Right lobe of liver (tissue), 6 donors: ENCODE measurements around the gene ALDH3B1. TPM values are rescaled to one million over a fixed set of nuclear protein-coding genes. Genes with fewer than 3 reads are reported as not detected.

ENCODE experiments used
- ATAC-seq, 4 donors: fragments of 200-7000 bp; cut with Tn5 transposase; one replicate each; pipeline ENCODE4 v1.9.1; 2020; ENCODE audit warnings: mild to moderate bottlenecking in 4 of 4, moderate library complexity in 4 of 4
- DNase-seq, 3 donors: peaks; one replicate each; pipeline ENCODE4 v3.0.0-alpha.2; 2020
- H3K27ac ChIP-seq, 3 donors: fragments of 200-600 bp; one replicate each; pipeline ENCODE4 v1.8.0; 2022
- H3K27me3 ChIP-seq, 2 donors: fragments of 200-600 bp; one replicate each; pipeline ENCODE4 v1.8.0; 2022
- H3K36me3 ChIP-seq, 4 donors: fragments of 200-600 bp; sonication (generic) in 1 of 4; one replicate each; pipeline versions ENCODE4 v1.5.1 to v1.8.0; 2017 to 2022; ENCODE audit warnings: control low read depth in 1 of 4
- H3K4me1 ChIP-seq, 4 donors: fragments of 200-600 bp; sonication (generic) in 1 of 4; one replicate each; pipeline versions ENCODE4 v1.5.1 to v1.8.0; 2017 to 2022; ENCODE audit warnings: control low read depth in 1 of 4
- H3K4me3 ChIP-seq, 3 donors: fragments of 200-600 bp; one replicate each; pipeline ENCODE4 v1.8.0; 2022
- H3K9me3 ChIP-seq, 4 donors: fragments of 200-600 bp; sonication (generic) in 1 of 4; one replicate each; pipeline versions ENCODE4 v1.5.1 to v1.8.0; 2017 to 2022; ENCODE audit warnings: control low read depth in 1 of 4
- POLR2A ChIP-seq: fragments of 450-650 bp; IDR thresholded peaks from one replicate; pipeline ENCODE4 v1.6.1; 2017; ENCODE audit warnings: antibody characterized with exemption, mild to moderate bottlenecking
- WGBS: methylation state at CpG from one replicate; pipeline ENCODE4 v1.1.6; 2018; ENCODE audit warnings: low coverage, low lambda C conversion rate; ENCODE audit not compliant: insufficient coverage; ENCODE audit errors: missing lambda C conversion rate; 5-methylcytosine and 5-hydroxymethylcytosine counted together
- intact Hi-C, 2 donors: fragments of 100-400 bp; cut with DNase I; formaldehyde crosslinking; loops; one replicate each; pipeline versions ENCODE4 v1.11.2 to v1.14.1; 2022
- total RNA-seq, 6 experiments: library from RNA; depleted of rRNA in 2 of 6; stranded (reverse); fragments of >200 nt in 2 of 6; fragmentation: NEBNext Ultra II Directional in 3 of 6; extraction: Animal tissue kit (Norgen Biotek cat#: 25700) in 3 of 6; gene quantifications; one replicate each; pipeline versions ENCODE4 v1.1.0 to v1.2.4, GENCODE V29; 2016 to 2023
- TF ChIP-seq, protein P1 (sequence below), 4 donors: fragments of 200-600 bp in 3 of 4; fragments of 450-650 bp in 1 of 4; IDR thresholded peaks; one replicate each; pipeline versions ENCODE4 v1.5.1 to v1.8.0; 2016 to 2022; ENCODE audit warnings: antibody characterized with exemption in 4 of 4, mild to moderate bottlenecking in 2 of 4
- donor health status: DM: no; HTN: yes; CAD: no.
- donor health status: DM: no; HTN: no; CAD: no.
- donor health status: DM: no; HTN: no; CAD: no.
- donor health status: DM: no; HTN: yes; CAD: no.
- donor health status: DM: no; HTN: yes; CAD: no.

ALDH3B1 gene
- total RNA-seq, 6 experiments from 2014 or later: 2.3 to 7.4 (median 4.4) TPM

DNA sequence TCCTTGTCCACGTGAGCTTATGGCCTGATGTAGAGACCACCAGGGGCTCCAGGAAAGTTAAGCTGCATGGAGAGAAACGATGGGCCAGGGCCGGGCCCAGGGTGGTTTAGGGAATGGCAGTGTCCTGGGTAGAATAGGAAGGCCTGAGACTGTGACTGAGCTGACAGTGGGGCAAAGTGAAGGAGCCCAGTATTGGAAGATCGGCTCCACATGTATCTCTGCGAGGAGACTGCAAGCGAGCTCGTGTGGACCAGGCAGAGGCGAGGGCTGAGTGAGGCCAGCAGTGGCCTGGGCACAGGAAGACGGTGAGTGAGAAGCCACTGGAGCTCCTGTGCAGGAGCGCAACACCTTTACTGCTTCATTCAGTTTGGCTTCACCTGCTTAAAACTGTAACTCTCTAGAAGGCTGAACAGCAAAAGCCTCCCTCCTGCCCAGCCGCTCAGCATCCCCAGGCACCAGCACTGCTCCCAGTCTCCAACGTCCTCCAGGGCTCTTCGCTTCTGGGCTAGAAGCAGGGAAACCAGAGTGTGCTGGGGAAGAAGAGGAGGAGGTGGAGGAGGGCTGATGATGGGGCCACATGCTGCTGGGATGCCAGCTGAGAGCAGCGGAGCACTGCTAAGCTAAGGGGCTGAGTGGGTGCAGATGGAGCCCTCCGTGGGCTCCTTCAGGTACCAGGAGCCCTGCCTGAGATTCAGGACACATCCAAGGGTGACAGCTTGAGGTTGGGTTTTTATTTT is 42.2 kb downstream of the ALDH3B1 start:
- H3K9me3 ChIP-seq: no peaks in the 10 kb centered on the region
- no peaks in the 10 kb centered on the region for H3K4me1 ChIP-seq
- H3K36me3 ChIP-seq: peaks cover 0 to 9% (median 5%) of the 10 kb centered on the region in 4 donors
- WGBS: 87% methylated on average over 11 of the region's 15 CpGs
- H3K4me3 ChIP-seq: no peak overlapping the region
- no peak for TF ChIP-seq POLR2A
- TF ChIP-seq, protein P1, sequence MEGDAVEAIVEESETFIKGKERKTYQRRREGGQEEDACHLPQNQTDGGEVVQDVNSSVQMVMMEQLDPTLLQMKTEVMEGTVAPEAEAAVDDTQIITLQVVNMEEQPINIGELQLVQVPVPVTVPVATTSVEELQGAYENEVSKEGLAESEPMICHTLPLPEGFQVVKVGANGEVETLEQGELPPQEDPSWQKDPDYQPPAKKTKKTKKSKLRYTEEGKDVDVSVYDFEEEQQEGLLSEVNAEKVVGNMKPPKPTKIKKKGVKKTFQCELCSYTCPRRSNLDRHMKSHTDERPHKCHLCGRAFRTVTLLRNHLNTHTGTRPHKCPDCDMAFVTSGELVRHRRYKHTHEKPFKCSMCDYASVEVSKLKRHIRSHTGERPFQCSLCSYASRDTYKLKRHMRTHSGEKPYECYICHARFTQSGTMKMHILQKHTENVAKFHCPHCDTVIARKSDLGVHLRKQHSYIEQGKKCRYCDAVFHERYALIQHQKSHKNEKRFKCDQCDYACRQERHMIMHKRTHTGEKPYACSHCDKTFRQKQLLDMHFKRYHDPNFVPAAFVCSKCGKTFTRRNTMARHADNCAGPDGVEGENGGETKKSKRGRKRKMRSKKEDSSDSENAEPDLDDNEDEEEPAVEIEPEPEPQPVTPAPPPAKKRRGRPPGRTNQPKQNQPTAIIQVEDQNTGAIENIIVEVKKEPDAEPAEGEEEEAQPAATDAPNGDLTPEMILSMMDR (IDR thresholded peaks at IDR 0.05): no peak
- no peak overlapping the region for H3K27ac ChIP-seq
- DNase-seq: no peak
- no peaks in the 10 kb centered on the region for H3K27me3 ChIP-seq
- intact Hi-C loops: no loop called here
- peak in 1 of 4 donors; percentile 2 for ATAC-seq

DNA sequence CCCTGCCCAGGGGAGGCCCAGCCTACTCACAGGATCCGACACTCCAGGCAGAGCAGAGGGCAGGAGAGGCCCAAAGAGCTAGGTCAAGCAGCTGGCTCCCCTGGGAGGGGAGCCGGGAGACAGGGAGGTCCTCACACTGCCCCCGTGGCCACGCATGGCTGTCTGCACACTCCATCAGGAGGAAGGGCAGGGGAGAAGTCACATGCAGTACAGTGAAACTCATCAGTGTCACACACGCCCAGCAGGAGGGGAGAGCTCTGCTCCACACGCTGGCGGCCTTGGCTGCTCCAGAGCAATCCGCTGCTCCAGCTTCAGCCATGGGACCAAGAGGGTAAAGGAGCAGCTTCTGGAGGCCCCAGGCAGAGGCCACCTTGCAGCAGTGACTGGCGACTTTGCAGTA is 43.0 kb downstream of the ALDH3B1 start:
- no peak overlapping the region for H3K27ac ChIP-seq
- H3K36me3 ChIP-seq: peaks cover 0 to 15% (median 5%) of the 10 kb centered on the region in 4 donors
- no peaks in the 10 kb centered on the region for H3K27me3 ChIP-seq
- TF ChIP-seq, protein P1 (IDR thresholded peaks at IDR 0.05): no peak
- TF ChIP-seq POLR2A: no peak
- ATAC-seq (peak; percentile 9 to 19 (median 11)), DNase-seq (no peak)
- intact Hi-C loops: no loop called here
- peaks cover 0 to 1% (median 0%) of the 10 kb centered on the region in 4 donors for H3K4me1 ChIP-seq
- H3K9me3 ChIP-seq: no peaks in the 10 kb centered on the region
- whole genome bisulfite sequencing: 95% methylated on average over 3 of the region's 9 CpGs
- H3K4me3 ChIP-seq: no peak overlapping the region

DNA sequence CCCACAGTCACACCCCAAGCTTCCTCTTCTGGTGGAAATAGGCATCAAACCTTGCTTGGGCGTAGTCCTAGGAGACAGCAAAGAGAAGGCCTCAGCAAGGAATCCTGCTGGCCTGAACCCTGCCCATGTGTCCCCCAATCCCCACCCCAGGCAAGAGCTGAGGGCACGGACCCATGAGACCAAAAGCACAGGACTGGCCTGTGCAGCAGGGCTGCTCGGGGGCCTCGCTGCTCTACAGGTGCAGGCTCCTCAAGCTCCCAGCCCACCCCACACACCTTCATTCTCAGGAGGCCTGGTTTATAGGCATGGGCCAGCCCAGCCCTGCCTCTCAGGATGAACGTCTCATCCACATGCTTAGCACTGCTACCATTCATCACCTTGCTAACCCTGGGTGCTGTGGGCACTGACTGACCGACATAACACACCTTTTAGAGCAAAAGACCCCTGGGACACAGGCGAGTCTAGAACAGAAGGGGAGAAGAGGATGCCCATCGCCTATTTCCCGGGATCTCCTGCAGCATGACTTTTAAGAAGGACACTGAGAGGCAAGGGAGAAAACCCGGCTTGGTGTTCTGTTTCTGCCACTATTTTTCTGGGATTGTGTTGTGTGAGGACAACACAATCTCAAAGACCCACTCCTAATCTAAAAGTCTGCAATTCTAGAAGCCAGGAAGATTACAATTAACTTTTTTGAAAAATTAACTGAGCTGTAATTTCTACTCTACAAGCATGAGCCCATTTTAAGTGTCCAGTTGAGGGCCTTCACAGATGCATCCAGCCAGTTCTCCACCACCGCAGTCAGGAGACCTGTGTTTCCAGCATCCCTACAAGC is 44.1 kb downstream of the ALDH3B1 start:
- Histone ChIP-seq H3K36me3 (peaks cover 0 to 25% (median 7%) of the 10 kb centered on the region in 4 donors), H3K27me3 (no peaks in the 10 kb centered on the region), H3K27ac (no peak overlapping the region), H3K4me1 (peaks cover 0 to 1% (median 0%) of the 10 kb centered on the region in 4 donors), H3K4me3 (no peak overlapping the region), H3K9me3 (no peaks in the 10 kb centered on the region)
- 91% methylated on average over 3 of the region's 11 CpGs for WGBS
- DNase-seq: no peak
- TF ChIP-seq POLR2A: no peak
- TF ChIP-seq, protein P1 (IDR thresholded peaks at IDR 0.05): no peak
- ATAC-seq: no peak
- intact Hi-C loops: no loop called here

DNA sequence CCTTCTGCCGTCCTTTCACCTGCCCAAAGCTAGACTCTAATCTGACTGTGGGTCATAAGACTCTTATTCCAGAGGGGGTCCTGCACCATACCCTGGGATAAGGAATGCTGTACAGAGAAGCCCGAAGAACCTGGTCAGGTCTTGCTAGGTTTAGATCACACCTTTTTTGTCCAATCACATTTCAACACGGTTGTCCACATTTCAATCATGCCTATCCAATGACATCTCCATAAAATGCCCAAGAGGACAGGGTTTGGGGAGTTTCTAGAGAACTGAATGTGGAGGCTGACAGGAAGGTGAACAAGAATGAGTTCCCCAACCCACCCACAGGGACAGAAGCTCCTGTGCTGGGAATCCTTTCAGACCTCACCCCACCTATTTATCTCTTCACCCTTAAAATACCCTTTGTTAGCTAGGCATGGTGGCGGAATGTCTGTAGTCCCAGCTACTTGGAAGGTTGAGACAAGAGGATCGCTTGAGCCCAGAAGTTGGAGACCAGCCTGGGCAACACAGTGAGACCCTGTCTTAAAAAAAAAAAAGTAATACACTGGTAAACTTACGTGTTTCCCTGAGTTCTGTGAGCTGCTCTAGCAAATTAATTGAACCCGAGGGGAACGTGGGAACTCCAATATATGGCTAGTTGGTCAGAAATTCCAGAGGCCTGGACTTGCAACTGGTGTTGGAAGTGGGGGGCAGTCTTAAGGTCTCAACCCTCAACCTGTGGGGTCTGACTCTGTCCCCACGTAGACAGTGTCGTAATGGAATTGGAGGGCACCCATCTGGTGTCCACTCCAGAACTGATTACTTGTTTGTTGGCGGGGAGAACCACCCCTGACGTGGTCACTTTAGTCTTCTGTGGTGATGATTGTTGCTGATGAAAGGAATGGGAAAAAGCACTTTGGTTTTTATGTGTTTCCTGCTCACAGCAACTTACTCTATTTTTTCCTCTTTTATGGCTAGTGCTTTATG is 46.5 kb downstream of the ALDH3B1 start:
- TF ChIP-seq POLR2A: no peak
- TF ChIP-seq, protein P1 (IDR thresholded peaks at IDR 0.05): no peak
- ATAC-seq (no peak), DNase-seq (no peak)
- Histone ChIP-seq H3K27me3 (no peaks in the 10 kb centered on the region), H3K4me3 (no peak overlapping the region), H3K9me3 (no peaks in the 10 kb centered on the region), H3K4me1 (peaks cover 0 to 1% (median 0%) of the 10 kb centered on the region in 4 donors), H3K27ac (no peak overlapping the region), H3K36me3 (peaks cover 0 to 35% (median 9%) of the 10 kb centered on the region in 4 donors)
- intact Hi-C loops: no loop called here
- WGBS: 91% methylated on average over 7 of the region's 12 CpGs
